Liver (tissue), 9 donors: ENCODE measurements around the gene RBM33. TPM values are rescaled to one million over a fixed set of nuclear protein-coding genes. Genes with fewer than 3 reads are reported as not detected.

Source experiments
- DNase-seq: peaks from one replicate; pipeline ENCODE4 v3.0.0-alpha.2; 2017; ENCODE audit warnings: low spot score
- H3K27ac ChIP-seq, 2 donors: one replicate each; pipeline ENCODE4 v1.7.0; 2013; ENCODE audit warnings: inconsistent platforms in 2 of 2, low read length in 2 of 2, control low read depth in 1 of 2, low read depth in 1 of 2, mild to moderate bottlenecking in 1 of 2
- H3K27me3 ChIP-seq, 4 donors: one replicate each; pipeline versions ENCODE4 v1.6.1 to v1.7.0; 2013; ENCODE audit warnings: low read length in 3 of 4, inconsistent platforms in 1 of 4, mild to moderate bottlenecking in 1 of 4, moderate library complexity in 1 of 4; ENCODE audit not compliant: control insufficient read depth in 4 of 4, insufficient read depth in 4 of 4
- H3K36me3 ChIP-seq, 4 donors: one replicate each; pipeline versions ENCODE4 v1.6.1 to v1.7.0; 2013; ENCODE audit warnings: low read length in 3 of 4, mild to moderate bottlenecking in 3 of 4, low read depth in 1 of 4, moderate library complexity in 1 of 4; ENCODE audit not compliant: control insufficient read depth in 4 of 4, insufficient read depth in 3 of 4
- H3K4me1 ChIP-seq, 4 donors: one replicate each; pipeline versions ENCODE4 v1.6.1 to v1.7.0; 2013; ENCODE audit warnings: low read length in 3 of 4, mild to moderate bottlenecking in 3 of 4, moderate library complexity in 1 of 4; ENCODE audit not compliant: control insufficient read depth in 4 of 4, insufficient read depth in 4 of 4
- H3K4me3 ChIP-seq, 3 donors: one replicate each; pipeline versions ENCODE4 v1.6.1 to v1.7.0; 2013; ENCODE audit warnings: low read length in 3 of 3, control low read depth in 1 of 3, low read depth in 1 of 3, mild to moderate bottlenecking in 1 of 3
- H3K9ac ChIP-seq, 2 donors: one replicate each; pipeline ENCODE4 v1.7.0; 2013; ENCODE audit warnings: low read length in 2 of 2, mild to moderate bottlenecking in 2 of 2, moderate library complexity in 2 of 2, control low read depth in 1 of 2, low read depth in 1 of 2
- H3K9me3 ChIP-seq, 4 donors: one replicate each; pipeline versions ENCODE4 v1.6.1 to v1.7.0; 2013; ENCODE audit warnings: low read length in 3 of 4; ENCODE audit not compliant: control insufficient read depth in 4 of 4
- CTCF ChIP-seq: fragments of 150-350 bp; IDR thresholded peaks from 2 replicates; pipeline ENCODE4 v1.5.1; 2017; ENCODE audit warnings: improper control_type of control experiment, low read depth, low read length; ENCODE audit not compliant: missing input control
- EGR1 ChIP-seq, 2 donors: IDR thresholded peaks; 2 replicates each; pipeline ENCODE4 v1.6.1; 2016 to 2018; ENCODE audit warnings: antibody characterized with exemption in 2 of 2, low read depth in 2 of 2
- FOXA1 ChIP-seq: IDR thresholded peaks from 2 replicates; pipeline ENCODE4 v1.6.1; 2016; ENCODE audit warnings: antibody characterized with exemption
- HNF4A ChIP-seq, 2 donors: conservative IDR thresholded peaks; 2 replicates each; pipeline ENCODE4 v1.6.1; 2016; ENCODE audit warnings: antibody characterized with exemption in 2 of 2, mild to moderate bottlenecking in 2 of 2
- MAX ChIP-seq: IDR thresholded peaks from 2 replicates; pipeline ENCODE4 v1.6.1; 2016; ENCODE audit warnings: antibody characterized with exemption
- NR2F2 ChIP-seq: IDR thresholded peaks from 2 replicates; pipeline ENCODE4 v1.6.1; 2016; ENCODE audit warnings: antibody characterized with exemption
- RAD21 ChIP-seq, 2 donors: IDR thresholded peaks; 2 replicates each; pipeline ENCODE4 v1.6.1; 2016; ENCODE audit warnings: antibody characterized with exemption in 2 of 2, mild to moderate bottlenecking in 2 of 2
- REST ChIP-seq: IDR thresholded peaks from 2 replicates; pipeline ENCODE4 v1.6.1; 2016; ENCODE audit warnings: antibody characterized with exemption, mild to moderate bottlenecking
- RXRA ChIP-seq, 2 donors: IDR thresholded peaks; 2 replicates each; pipeline ENCODE4 v1.6.1; 2017 to 2018; ENCODE audit warnings: antibody characterized with exemption in 2 of 2, mild to moderate bottlenecking in 1 of 2
- SP1 ChIP-seq: IDR thresholded peaks from 2 replicates; pipeline ENCODE4 v1.6.1; 2018; ENCODE audit warnings: antibody characterized with exemption, mild to moderate bottlenecking
- TAF1 ChIP-seq: conservative IDR thresholded peaks from 2 replicates; pipeline ENCODE4 v1.6.1; 2016; ENCODE audit warnings: antibody characterized with exemption, mild to moderate bottlenecking
- YY1 ChIP-seq: IDR thresholded peaks from 2 replicates; pipeline ENCODE4 v1.6.1; 2016; ENCODE audit warnings: antibody characterized with exemption, mild to moderate bottlenecking
- ZBTB33 ChIP-seq: IDR thresholded peaks from 2 replicates; pipeline ENCODE4 v1.6.1; 2016; ENCODE audit warnings: antibody characterized with exemption
- WGBS: extraction: QIAGEN DNeasy Blood & Tissue Kit; methylation state at CpG from one replicate; pipeline ENCODE4 v1.1.7; 2013; 5-methylcytosine and 5-hydroxymethylcytosine counted together
- polyA plus RNA-seq, 2 donors: library from polyadenylated mRNA; stranded (reverse) in 1 of 2; unstranded in 1 of 2; fragments of 200-250 nt in 1 of 2; fragments of >200 nt in 1 of 2; fragmentation: Nextera tagmentation in 1 of 2; extraction: Ambion mirVana in 1 of 2; gene quantifications; one replicate each; pipeline versions ENCODE4 v1.2.1 to v1.2.3, GENCODE V29; 2013 to 2015
- total RNA-seq, 2 donors: library from RNA; depleted of rRNA; stranded (reverse); fragments of >200 nt; gene quantifications; one replicate each; pipeline ENCODE4 v1.2.3, GENCODE V29; 2014
- donor health status: healthy.
- donor health status: healthy.
- donor health status: healthy.
- donor health status: healthy.
- donor health status: healthy.

The RBM33 gene
- total and polyA plus RNA-seq, 4 donors: 7.8 to 48.9 (median 28.2) TPM

GRCh38 chr7:155807789-155808548, 163.5 kb downstream of the RBM33 start (continued):
- TF ChIP-seq ZBTB33 (peak; percentile 79), MAX (peak; percentile 83), HNF4A (conservative IDR thresholded peaks at IDR 0.05) (peak; percentile 78 to 83), NR2F2 (peak; percentile 71), EGR1 (IDR thresholded peaks at IDR 0.05; ENCODE audit: low read depth in 2 of 2) (peak; percentile 28 to 78), FOXA1 (no peak), YY1 (peak; percentile 65), RAD21 (IDR thresholded peaks at IDR 0.05) (peak; percentile 13 to 43)

GRCh38 chr7:155808549-155809331, 164.3 kb downstream of the RBM33 start:
- Histone ChIP-seq H3K4me1 (peaks cover 11 to 78% (median 41%) of the 10 kb centered on the region in 4 donors), H3K9me3 (no peaks in the 10 kb centered on the region), H3K27me3 (no peaks in the 10 kb centered on the region), H3K27ac (peak overlapping the region; percentile 93 to 99), H3K9ac (peak overlapping the region; percentile 41 to 74), H3K36me3 (peaks cover 0 to 3% (median under 1%) of the 10 kb centered on the region in 4 donors), H3K4me3 (peak overlapping the region; percentile 66 to 81 (median 80))
- peak; percentile 76 for TF ChIP-seq TAF1
- TF ChIP-seq EGR1 (IDR thresholded peaks at IDR 0.05; ENCODE audit: low read depth in 2 of 2): peak; percentile 9 to 23
- TF ChIP-seq HNF4A (conservative IDR thresholded peaks at IDR 0.05): no peak
- peak; percentile 37 for TF ChIP-seq REST
- peak; percentile 76 for TF ChIP-seq YY1
- DNase-seq: peak; percentile 64
- under 1% methylated on average over 64 of the region's 64 CpGs for whole genome bisulfite sequencing

GRCh38 chr7:155809332-155809946, 165.0 kb downstream of the RBM33 start:
- peak overlapping the region; percentile 66 to 81 (median 80) for H3K4me3 ChIP-seq
- peak overlapping the region; percentile 93 to 99 for H3K27ac ChIP-seq
- H3K27me3 ChIP-seq: no peaks in the 10 kb centered on the region
- DNase-seq: no peak
- H3K36me3 ChIP-seq: peaks cover 0 to 3% (median under 1%) of the 10 kb centered on the region in 4 donors
- 1% methylated on average over 43 of the region's 43 CpGs for WGBS
- TF ChIP-seq RXRA (IDR thresholded peaks at IDR 0.05): peak in 1 of 2 donors; percentile 55
- TF ChIP-seq EGR1 (IDR thresholded peaks at IDR 0.05; ENCODE audit: low read depth in 2 of 2): no peak
- TF ChIP-seq CTCF: no peak
- TF ChIP-seq SP1: peak; percentile 54
- TF ChIP-seq TAF1: no peak
- TF ChIP-seq REST: peak; percentile 1
- no peaks in the 10 kb centered on the region for H3K9me3 ChIP-seq
- H3K4me1 ChIP-seq: peaks cover 11 to 79% (median 42%) of the 10 kb centered on the region in 4 donors
- peak overlapping the region; percentile 41 to 74 for H3K9ac ChIP-seq
